SH-SY5Y (cell line): ENCODE results near the gene DPPA2.

Source experiments
- GATA2 ChIP-seq: IDR thresholded peaks from 2 replicates; pipeline ENCODE4 v1.6.1; 2011; ENCODE audit warnings: mild to moderate bottlenecking, low read depth, low read length
- GATA3 ChIP-seq: IDR thresholded peaks from 2 replicates; pipeline ENCODE4 v1.6.1; 2011; ENCODE audit warnings: low read depth, mild to moderate bottlenecking, low read length, moderate library complexity

GRCh38 chr3:109330405-109330804, 14.1 kb upstream of the DPPA2 start:
- TF ChIP-seq GATA2 (no peak), GATA3 (no peak)
